H1 (cell line): ENCODE data around the gene ACKR3. TPM values are rescaled to one million over a fixed set of nuclear protein-coding genes. Genes with fewer than 3 reads are reported as not detected.

Experiments
- CTCF ChIA-PET: fragments of 300-600 bp; sonication (Branson Sonifier 250); formaldehyde crosslinking; loops from one replicate; lab custom pipeline; 2021; ENCODE audit not compliant: partially characterized antibody; lab: Charles Lee
- POLR2A ChIA-PET: fragments of 300-600 bp; sonication (Branson Sonifier 250); formaldehyde crosslinking; loops from one replicate; lab custom pipeline; 2021; ENCODE audit warnings: inconsistent platforms; ENCODE audit not compliant: partially characterized antibody; lab: Charles Lee
- DNase-seq, 2 experiments: peaks; one replicate each; pipeline versions ENCODE4 v3.0.0 to v3.0.0-alpha.2; 2010 to 2022; ENCODE audit warnings: low spot score in 2 of 2, low read depth in 1 of 2, mixed read lengths in 1 of 2
- FAIRE-seq: peaks from 2 replicates; lab custom pipeline; 2011; peaks lifted over from hg19 to GRCh38; lab: Jason Lieb, UNC
- H2AFZ ChIP-seq: 2 replicates; pipeline ENCODE4 v1.8.1; 2012; ENCODE audit warnings: low read length, inconsistent platforms
- H2AK5ac ChIP-seq: 2 replicates; pipeline ENCODE4 v1.6.1; 2013; ENCODE audit warnings: low read depth, low read length
- H2BK120ac ChIP-seq: replicated peaks from 2 replicates; pipeline ENCODE3; 2013; ENCODE audit warnings: low read depth, low read length, inconsistent platforms
- H2BK12ac ChIP-seq: 2 replicates; pipeline ENCODE4 v1.6.1; 2013; ENCODE audit warnings: low read depth, low read length
- H2BK15ac ChIP-seq: 2 replicates; pipeline ENCODE4 v1.6.1; 2013; ENCODE audit warnings: low read length
- H2BK20ac ChIP-seq: 2 replicates; pipeline ENCODE4 v1.6.1; 2013; ENCODE audit warnings: low read length
- H2BK5ac ChIP-seq: 2 replicates; pipeline ENCODE4 v1.6.1; 2013; ENCODE audit warnings: low read depth, low read length
- H3K14ac ChIP-seq: 2 replicates; pipeline ENCODE4 v1.6.1; 2013; ENCODE audit warnings: inconsistent platforms; ENCODE audit not compliant: insufficient read length
- H3K18ac ChIP-seq: 2 replicates; pipeline ENCODE4 v1.6.1; 2013; ENCODE audit warnings: low read length; ENCODE audit errors: extremely low read depth
- H3K23ac ChIP-seq: 2 replicates; pipeline ENCODE4 v1.6.1; 2013; ENCODE audit warnings: inconsistent platforms; ENCODE audit not compliant: insufficient read length
- H3K23me2 ChIP-seq: 2 replicates; pipeline ENCODE4 v1.6.1; 2013; ENCODE audit warnings: low read depth, low read length
- H3K27ac ChIP-seq: 2 replicates; pipeline ENCODE4 v1.6.1; 2011; ENCODE audit warnings: low read depth, low read length, inconsistent platforms
- H3K27me3 ChIP-seq, 4 experiments: replicated peaks in 1 of 4; 1 replicate in 1 of 4; 2 replicates in 3 of 4; pipeline versions ENCODE4 v1.6.1 to v1.8.1; 2011 to 2013; ENCODE audit warnings: low read length in 3 of 4, mild to moderate bottlenecking in 3 of 4, inconsistent platforms in 2 of 4, mixed read lengths in 2 of 4, moderate library complexity in 1 of 4; ENCODE audit not compliant: control insufficient read depth in 3 of 4, insufficient read depth in 3 of 4; ENCODE audit errors: extremely low read depth in 1 of 4
- H3K36me3 ChIP-seq, 4 experiments: 2 replicates each; pipeline versions ENCODE4 v1.6.1 to v1.8.1; 2011 to 2013; ENCODE audit warnings: mild to moderate bottlenecking in 4 of 4, low read length in 3 of 4, moderate library complexity in 2 of 4, control low read depth in 1 of 4, inconsistent platforms in 1 of 4; ENCODE audit not compliant: insufficient read depth in 4 of 4, control insufficient read depth in 2 of 4
- H3K4ac ChIP-seq: replicated peaks from 2 replicates; pipeline ENCODE3; 2013; ENCODE audit warnings: low read length, low read depth, mixed read lengths, inconsistent platforms; ENCODE audit not compliant: insufficient read length
- H3K4me1 ChIP-seq, 4 experiments: replicated peaks in 1 of 4; 1 replicate in 1 of 4; 2 replicates in 3 of 4; pipeline versions ENCODE4 v1.6.1 to v1.8.1; 2011 to 2013; ENCODE audit warnings: low read length in 3 of 4, inconsistent platforms in 2 of 4, mixed read lengths in 1 of 4; ENCODE audit not compliant: insufficient read depth in 4 of 4, control insufficient read depth in 3 of 4
- H3K4me2 ChIP-seq, 2 experiments: 2 replicates each; pipeline versions ENCODE4 v1.6.1 to v1.8.1; 2011 to 2013; ENCODE audit warnings: low read depth in 2 of 2, low read length in 2 of 2, control low read depth in 1 of 2, inconsistent platforms in 1 of 2, mild to moderate bottlenecking in 1 of 2; ENCODE audit not compliant: insufficient read depth in 1 of 2
- H3K4me3 ChIP-seq, 4 experiments: fragments of 200-600, 300-600 bp in 1 of 4; sonication (generic), shearing (Covaris generic), sonication (Bioruptor Twin) in 1 of 4; 2 replicates each; pipeline versions ENCODE4 v1.5.1 to v1.8.1; 2011 to 2016; ENCODE audit warnings: low read length in 4 of 4, low read depth in 3 of 4, control low read depth in 2 of 4, inconsistent platforms in 2 of 4, mild to moderate bottlenecking in 2 of 4, mixed read lengths in 1 of 4, moderate library complexity in 1 of 4; ENCODE audit not compliant: insufficient read depth in 2 of 4; ENCODE audit errors: extremely low read depth in 1 of 4
- H3K56ac ChIP-seq: replicated peaks from 2 replicates; pipeline ENCODE3; 2013; ENCODE audit warnings: low read depth, mild to moderate bottlenecking, mixed read lengths, low read length, inconsistent platforms; ENCODE audit not compliant: insufficient read length
- H3K79me1 ChIP-seq: 2 replicates; pipeline ENCODE4 v1.6.1; 2013; ENCODE audit warnings: low read depth, low read length, control low read depth
- H3K79me2 ChIP-seq, 2 experiments: 2 replicates each; pipeline versions ENCODE4 v1.6.1 to v1.8.1; 2012 to 2013; ENCODE audit warnings: low read length in 2 of 2, mild to moderate bottlenecking in 2 of 2, inconsistent platforms in 1 of 2; ENCODE audit not compliant: insufficient read depth in 2 of 2, control insufficient read depth in 1 of 2
- H3K9ac ChIP-seq, 4 experiments: replicated peaks in 1 of 4; 1 replicate in 1 of 4; 2 replicates in 3 of 4; pipeline versions ENCODE4 v1.6.1 to v1.8.1; 2011 to 2013; ENCODE audit warnings: low read depth in 3 of 4, low read length in 3 of 4, control low read depth in 2 of 4, mild to moderate bottlenecking in 2 of 4, moderate library complexity in 2 of 4, inconsistent platforms in 1 of 4; ENCODE audit errors: extremely low read depth in 1 of 4
- H3K9me3 ChIP-seq, 2 experiments: 2 replicates each; pipeline versions ENCODE4 v1.6.1 to v1.8.1; 2012 to 2013; ENCODE audit warnings: mild to moderate bottlenecking in 2 of 2, moderate library complexity in 2 of 2, control low read depth in 1 of 2, inconsistent platforms in 1 of 2, low read depth in 1 of 2, low read length in 1 of 2, mixed read lengths in 1 of 2; ENCODE audit not compliant: insufficient read depth in 2 of 2
- H4K20me1 ChIP-seq, 2 experiments: replicated peaks in 1 of 2; 2 replicates each; pipeline versions ENCODE3 to v1.8.1; 2011 to 2013; ENCODE audit warnings: inconsistent platforms in 2 of 2, low read length in 2 of 2, mild to moderate bottlenecking in 1 of 2; ENCODE audit not compliant: insufficient read depth in 2 of 2, control insufficient read depth in 1 of 2
- H4K5ac ChIP-seq: 2 replicates; pipeline ENCODE4 v1.6.1; 2013; ENCODE audit warnings: low read length, low read depth, mixed read lengths, inconsistent platforms; ENCODE audit not compliant: insufficient read length
- H4K8ac ChIP-seq: 2 replicates; pipeline ENCODE4 v1.8.0; 2013; ENCODE audit warnings: mild to moderate bottlenecking, moderate library complexity, low read length, inconsistent platforms; ENCODE audit not compliant: insufficient read depth; ENCODE audit errors: extremely low read depth
- H4K91ac ChIP-seq: replicated peaks from 2 replicates; pipeline ENCODE3; 2013; ENCODE audit warnings: low read length, mixed read lengths, inconsistent platforms; ENCODE audit not compliant: insufficient read length
- E2F6 ChIP-seq: IDR thresholded peaks from 2 replicates; pipeline ENCODE4 v1.6.1; 2012; ENCODE audit warnings: inconsistent platforms
- EGR1 ChIP-seq: IDR thresholded peaks from 2 replicates; pipeline ENCODE4 v1.6.1; 2011; ENCODE audit warnings: low read depth, low read length, borderline replicate concordance
- HDAC6 ChIP-seq: IDR thresholded peaks from one replicate; pipeline ENCODE4 v1.7.1; 2012; ENCODE audit warnings: low read depth, mild to moderate bottlenecking, inconsistent platforms, low read length, moderate library complexity
- MAFK ChIP-seq: IDR thresholded peaks from 2 replicates; pipeline ENCODE4 v1.6.1; 2012; ENCODE audit warnings: low read depth, mild to moderate bottlenecking, improper control_type of control experiment, low read length
- NANOG ChIP-seq: IDR thresholded peaks from 2 replicates; pipeline ENCODE4 v1.6.1; 2011; ENCODE audit warnings: low read length, low read depth, mild to moderate bottlenecking, inconsistent platforms; ENCODE audit not compliant: insufficient read depth, poor library complexity, severe bottlenecking
- PHF8 ChIP-seq: fragments of 200-600 bp; sonication (generic); conservative IDR thresholded peaks from 2 replicates; pipeline ENCODE4 v1.7.1; 2012; ENCODE audit warnings: low read depth, mild to moderate bottlenecking, inconsistent platforms, low read length, moderate library complexity
- POLR2A ChIP-seq, 2 experiments: IDR thresholded peaks; 1 replicate in 1 of 2; 2 replicates in 1 of 2; pipeline ENCODE4 v1.6.1; 2011; ENCODE audit warnings: low read depth in 2 of 2, low read length in 2 of 2, mild to moderate bottlenecking in 2 of 2; ENCODE audit errors: control extremely low read depth in 1 of 2
- RBBP5 ChIP-seq: IDR thresholded peaks from 2 replicates; pipeline ENCODE4 v1.7.1; 2012; ENCODE audit warnings: low read depth, mild to moderate bottlenecking, inconsistent platforms, low read length, moderate library complexity, borderline replicate concordance
- SUZ12 ChIP-seq: fragments of 200-600 bp; sonication (generic); IDR thresholded peaks from 2 replicates; pipeline ENCODE4 v1.6.1; 2012; ENCODE audit warnings: mild to moderate bottlenecking, inconsistent platforms, low read length, moderate library complexity, mixed read lengths
- USF2 ChIP-seq: IDR thresholded peaks from 2 replicates; pipeline ENCODE4 v1.6.1; 2011; ENCODE audit warnings: low read length, improper control_type of control experiment
- ZNF274 ChIP-seq: IDR thresholded peaks from 2 replicates; pipeline ENCODE4 v1.7.0; 2012; ENCODE audit warnings: low read length, borderline replicate concordance; ENCODE audit errors: extremely low read depth
- WGBS, 2 experiments: shearing (Covaris generic) in 1 of 2; methylation state at CpG; one replicate each; pipeline versions ENCODE4 v1.1.6 to v1.1.7; 2013 to 2015; ENCODE audit warnings: low lambda C conversion rate in 2 of 2, mixed read lengths in 2 of 2, inconsistent platforms in 1 of 2, low coverage in 1 of 2, missing lambda C conversion rate in 1 of 2; ENCODE audit not compliant: insufficient replicate concordance in 2 of 2, insufficient coverage in 1 of 2, insufficient read length in 1 of 2; ENCODE audit errors: extremely low coverage in 1 of 2, missing lambda C conversion rate in 1 of 2; 5-methylcytosine and 5-hydroxymethylcytosine counted together
- polyA plus RNA-seq, 7 experiments: library from polyadenylated mRNA; depleted of rRNA in 3 of 7; stranded (reverse) in 5 of 7; unstranded in 2 of 7; fragments of >200 nt in 5 of 7; fragments of 200-250 nt in 2 of 7; gene quantifications; 1 replicate in 5 of 7; 2 replicates in 1 of 7; 4 replicates in 1 of 7; pipeline versions ENCODE4 v1.2.1 to v1.2.3, GENCODE V29; 2011 to 2013; ENCODE audit warnings: missing spikeins in 2 of 7, mixed read lengths in 2 of 7
- total RNA-seq: library from RNA; stranded (reverse); fragmentation: NEBNext Ultra II Directional; extraction: Animal tissue kit (Norgen Biotek cat#: 25700); gene quantifications from 2 replicates; pipeline ENCODE4 v1.2.1, GENCODE V29; 2021
- TF ChIP-seq, protein P1 (sequence below): IDR thresholded peaks from 2 replicates; pipeline ENCODE4 v1.6.1; 2011; ENCODE audit warnings: low read depth, mild to moderate bottlenecking, low read length; ENCODE audit not compliant: insufficient read depth

The ACKR3 gene
- total and polyA plus RNA-seq, 2 of the 8 experiments (the other 6 are each of a cell fraction or from before 2014, with no cell fraction given), result 1.4 to 24.4 TPM

DNA sequence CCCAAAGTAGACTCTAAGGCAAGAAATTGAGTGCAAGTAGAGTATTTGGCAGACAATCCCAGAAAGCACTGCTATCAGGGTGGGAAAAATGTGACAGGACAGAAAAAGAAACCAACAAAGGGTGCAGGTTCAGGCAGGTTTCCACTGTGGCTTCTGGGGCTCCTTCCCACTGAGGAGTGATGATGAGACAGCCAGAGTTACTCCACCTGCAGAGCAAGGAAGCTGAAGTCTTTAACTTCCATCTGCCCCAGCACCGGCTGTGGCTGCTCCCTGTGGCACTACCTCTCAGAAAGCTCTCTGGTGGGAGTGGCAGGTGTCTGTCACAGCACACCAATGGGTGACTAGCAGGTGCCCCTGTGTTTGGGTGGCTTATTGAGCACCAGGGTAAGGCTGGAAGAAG, 37.6 kb upstream of the ACKR3 start:
- WGBS, 2 experiments, result 100% methylated on average over 1 of the region's 1 CpG; no CpG with 5 or more reads in 1 of the 2 experiments
- H2AK5ac ChIP-seq, result no peak overlapping the region
- no peak overlapping the region for H3K27ac ChIP-seq
- no peak for TF ChIP-seq PHF8
- TF ChIP-seq HDAC6, result no peak
- TF ChIP-seq E2F6, result no peak
- TF ChIP-seq POLR2A (IDR thresholded peaks at IDR 0.05; ENCODE audit: control extremely low read depth in 1 of 2, low read depth in 2 of 2, low read length in 2 of 2), result no peak
- no peak for TF ChIP-seq MAFK
- TF ChIP-seq RBBP5, result no peak
- no peak for TF ChIP-seq NANOG
- no peak for TF ChIP-seq USF2
- TF ChIP-seq ZNF274, result no peak
- no peak for TF ChIP-seq SUZ12
- no peak for TF ChIP-seq EGR1
- TF ChIP-seq, protein P1, sequence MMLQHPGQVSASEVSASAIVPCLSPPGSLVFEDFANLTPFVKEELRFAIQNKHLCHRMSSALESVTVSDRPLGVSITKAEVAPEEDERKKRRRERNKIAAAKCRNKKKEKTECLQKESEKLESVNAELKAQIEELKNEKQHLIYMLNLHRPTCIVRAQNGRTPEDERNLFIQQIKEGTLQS, result no peak

More for the DNA sequence above, 37.6 kb upstream of the ACKR3 start:
- H3K4me1 ChIP-seq, result no peaks in the 10 kb centered on the region; a peak in 1 of 7 replicates
- no peak overlapping the region for H2BK15ac ChIP-seq
- H4K20me1 ChIP-seq, result no peaks in the 10 kb centered on the region
- H3K79me2 ChIP-seq, result no peaks in the 10 kb centered on the region
- no peak overlapping the region; the same call in 1 of the 2 replicates for H4K8ac ChIP-seq
- no peak overlapping the region for H3K56ac ChIP-seq
- no peaks in the 10 kb centered on the region for H3K9me3 ChIP-seq
- H3K23ac ChIP-seq, result no peak overlapping the region
- H3K9ac ChIP-seq, result no peak overlapping the region
- H3K4me2 ChIP-seq, result no peak overlapping the region
- no peak overlapping the region for H2BK20ac ChIP-seq
- H4K5ac ChIP-seq, result no peak overlapping the region
- no peaks in the 10 kb centered on the region for H3K79me1 ChIP-seq
- FAIRE-seq, result no peak
- no peak overlapping the region for H2BK120ac ChIP-seq
- no peak overlapping the region for H3K4ac ChIP-seq
- POLR2A ChIA-PET, result no interaction called here
- H2BK5ac ChIP-seq, result no peak overlapping the region
- CTCF ChIA-PET, result interaction anchor here (1.3 to 2.7 kb wide), 2 partner anchors 20 to 39 kb away, joined by 3 to 7 read pairs; no protein-coding TSS in a partner anchor
- no peaks in the 10 kb centered on the region for H3K36me3 ChIP-seq
- H2BK12ac ChIP-seq, result no peak overlapping the region
- H3K23me2 ChIP-seq, result peaks cover 2% of the 10 kb centered on the region; the same call in 1 of the 2 replicates
- no peak for DNase-seq
- no peaks in the 10 kb centered on the region for H3K27me3 ChIP-seq
- no peak overlapping the region for H3K14ac ChIP-seq
- H3K18ac ChIP-seq, result no peak overlapping the region
- H3K4me3 ChIP-seq, result no peak overlapping the region
- no peak overlapping the region for H2AFZ ChIP-seq
- H4K91ac ChIP-seq, result no peak overlapping the region
